A549 (cell line): ENCODE data around the gene COMMD7. TPM values are rescaled to one million over a fixed set of nuclear protein-coding genes. Genes with fewer than 3 reads are reported as not detected.

ENCODE experiments used
- ATAC-seq, 2 experiments: fragments of 200-7000 bp in 1 of 2; fragments of >200 bp in 1 of 2; cut with Nextera tagmentation in 1 of 2; cut with Tn5 transposase in 1 of 2; 3 replicates each; pipeline versions ENCODE4 v1.8.0 to v1.9.1; 2018 to 2020; ENCODE audit warnings: mild to moderate bottlenecking in 1 of 2, moderate library complexity in 1 of 2
- CTCF ChIA-PET: fragments of 300-600 bp; sonication (Branson Sonifier 250); formaldehyde crosslinking; extraction: SDS; loops from one replicate; lab custom pipeline; 2021; ENCODE audit warnings: antibody characterized with exemption, inconsistent platforms; lab: Yijun Ruan, JAX
- POLR2A ChIA-PET: fragments of 350-600 bp; formaldehyde crosslinking; extraction: SDS; loops from one replicate; lab custom pipeline; 2021; ENCODE audit warnings: antibody characterized with exemption, inconsistent platforms; lab: Yijun Ruan, JAX
- DNase-seq, 2 experiments: peaks; one replicate each; pipeline versions ENCODE4 v3.0.0 to v3.0.0-alpha.2; 2011 to 2016; ENCODE audit warnings: low read depth in 1 of 2, low spot score in 1 of 2
- FAIRE-seq: peaks from 2 replicates; lab custom pipeline; 2011; peaks lifted over from hg19 to GRCh38; lab: Jason Lieb, UNC
- H3K27ac ChIP-seq, 2 experiments: fragments of >200 bp; sonication (Bioruptor Twin); formaldehyde crosslinking; 3 replicates each; pipeline ENCODE4 v1.5.1; 2016 to 2017
- H3K4me1 ChIP-seq: fragments of >200 bp; sonication (Bioruptor Twin); formaldehyde crosslinking; 3 replicates; pipeline ENCODE4 v1.6.1; 2016
- H3K4me2 ChIP-seq: fragments of >200 bp; sonication (Bioruptor Twin); formaldehyde crosslinking; 3 replicates; pipeline ENCODE4 v1.6.1; 2016
- H3K4me3 ChIP-seq: fragments of >200 bp; sonication (Bioruptor Twin); formaldehyde crosslinking; 3 replicates; pipeline ENCODE4 v1.5.1; 2016
- H3K9me3 ChIP-seq: fragments of >200 bp; sonication (Bioruptor Twin); formaldehyde crosslinking; 3 replicates; pipeline ENCODE4 v1.6.1; 2016
- BCL3 ChIP-seq: fragments of >200 bp; sonication (Bioruptor Twin); formaldehyde crosslinking; IDR thresholded peaks from 3 replicates; pipeline ENCODE4 v1.6.1; 2016
- BHLHE40 ChIP-seq: IDR thresholded peaks from 2 replicates; pipeline ENCODE4 v1.6.1; 2012; ENCODE audit warnings: low read depth, low read length, inconsistent platforms
- CBX2 ChIP-seq: fragments of 200-600 bp; sonication (generic); IDR thresholded peaks from 2 replicates; pipeline ENCODE4 v1.6.1; 2016; ENCODE audit warnings: low read depth, mild to moderate bottlenecking, borderline replicate concordance
- CEBPB ChIP-seq, 2 experiments: fragments of >200 bp in 1 of 2; sonication (Bioruptor Twin) in 1 of 2; formaldehyde crosslinking in 1 of 2; IDR thresholded peaks; 2 replicates each; pipeline ENCODE4 v1.6.1; 2012 to 2016
- CHD4 ChIP-seq: fragments of 200-600 bp; sonication (generic); IDR thresholded peaks from 2 replicates; pipeline ENCODE4 v1.6.1; 2016; ENCODE audit warnings: antibody characterized with exemption, mild to moderate bottlenecking, borderline replicate concordance
- E2F6 ChIP-seq: IDR thresholded peaks from 2 replicates; pipeline ENCODE4 v1.6.1; 2012; ENCODE audit warnings: low read depth, borderline replicate concordance
- EHMT2 ChIP-seq: fragments of 200-600 bp; sonication (generic); IDR thresholded peaks from 2 replicates; pipeline ENCODE4 v1.6.1; 2016; ENCODE audit warnings: antibody characterized with exemption, low read depth, mild to moderate bottlenecking, moderate library complexity
- FOSL2 ChIP-seq, 2 experiments: fragments of 450-650 bp in 1 of 2; fragments of >200 bp in 1 of 2; sonication (Bioruptor Twin) in 1 of 2; formaldehyde crosslinking; IDR thresholded peaks; 2 replicates each; pipeline versions ENCODE4 v1.5.0 to v1.6.1; 2016 to 2020; ENCODE audit warnings: mild to moderate bottlenecking in 1 of 2, moderate library complexity in 1 of 2
- FOXS1 ChIP-seq: fragments of 250-450 bp; sonication (Bioruptor Pico); IDR thresholded peaks from 2 replicates; pipeline ENCODE4 v1.5.0; 2020; ENCODE audit warnings: mild to moderate bottlenecking, moderate library complexity
- HDAC2 ChIP-seq: fragments of 200-600 bp; sonication (generic); IDR thresholded peaks from 2 replicates; pipeline ENCODE4 v1.6.1; 2016
- HEYL ChIP-seq: fragments of 250-450 bp; sonication (Bioruptor Pico); IDR thresholded peaks from 2 replicates; pipeline ENCODE4 v1.8.0; 2021; ENCODE audit warnings: mild to moderate bottlenecking, moderate library complexity
- HOXA7 ChIP-seq: fragments of 250-450 bp; sonication (Bioruptor Pico); IDR thresholded peaks from 2 replicates; pipeline ENCODE4 v1.5.0; 2020; ENCODE audit warnings: mild to moderate bottlenecking, moderate library complexity
- HOXB5 ChIP-seq: fragments of 250-450 bp; sonication (Bioruptor Pico); IDR thresholded peaks from 2 replicates; pipeline ENCODE4 v1.5.0; 2020; ENCODE audit warnings: mild to moderate bottlenecking, moderate library complexity
- JUN ChIP-seq, 2 experiments: fragments of >200 bp; sonication (Bioruptor Twin); formaldehyde crosslinking; IDR thresholded peaks; 2 replicates in 1 of 2; 3 replicates in 1 of 2; pipeline ENCODE4 v1.6.1; 2016 to 2017
- JUNB ChIP-seq: fragments of >200 bp; sonication (Bioruptor Twin); formaldehyde crosslinking; IDR thresholded peaks from 2 replicates; pipeline ENCODE4 v1.6.1; 2016
- KDM1A ChIP-seq: fragments of 200-600 bp; sonication (generic); IDR thresholded peaks from 2 replicates; pipeline ENCODE4 v1.6.1; 2016; ENCODE audit warnings: low read depth, mild to moderate bottlenecking
- MAX ChIP-seq: IDR thresholded peaks from 2 replicates; pipeline ENCODE4 v1.6.1; 2012
- PBX3 ChIP-seq: IDR thresholded peaks from 2 replicates; pipeline ENCODE4 v1.6.1; 2012
- PHF8 ChIP-seq: fragments of 200-600 bp; sonication (generic); IDR thresholded peaks from 2 replicates; pipeline ENCODE4 v1.6.1; 2016; ENCODE audit warnings: low read depth, mild to moderate bottlenecking, antibody characterized with exemption, moderate library complexity, borderline replicate concordance
- RAD21 ChIP-seq, 2 experiments: fragments of >200 bp in 1 of 2; sonication (Bioruptor Twin) in 1 of 2; formaldehyde crosslinking in 1 of 2; IDR thresholded peaks in 1 of 2; conservative IDR thresholded peaks in 1 of 2; 2 replicates in 1 of 2; 3 replicates in 1 of 2; pipeline ENCODE4 v1.6.1; 2012 to 2018; ENCODE audit warnings: inconsistent platforms in 1 of 2
- RARB ChIP-seq: fragments of 250-450 bp; sonication (Bioruptor Pico); IDR thresholded peaks from 2 replicates; pipeline ENCODE4 v1.8.0; 2021; ENCODE audit warnings: mild to moderate bottlenecking, moderate library complexity
- RNF2 ChIP-seq: fragments of 200-600 bp; sonication (generic); IDR thresholded peaks from 2 replicates; pipeline ENCODE4 v1.6.1; 2016; ENCODE audit warnings: low read depth, mild to moderate bottlenecking, antibody characterized with exemption, moderate library complexity, borderline replicate concordance
- ZFP36 ChIP-seq: fragments of 450-650 bp; IDR thresholded peaks from 2 replicates; pipeline ENCODE4 v1.6.1; 2014; ENCODE audit warnings: borderline replicate concordance; ENCODE audit not compliant: partially characterized antibody
- WGBS: methylation state at CpG from one replicate; pipeline ENCODE4 v1.1.6; 2017; ENCODE audit errors: missing lambda C conversion rate; 5-methylcytosine and 5-hydroxymethylcytosine counted together
- polyA plus RNA-seq, 4 experiments: library from polyadenylated mRNA; depleted of rRNA in 3 of 4; stranded (reverse); fragments of >200 nt; fragmentation: RNase III in 1 of 4; extraction: RNeasy Plus Mini Kit Qiagen cat#74134 plus additional on column Dnase treatment in 1 of 4; gene quantifications; 2 replicates in 3 of 4; 3 replicates in 1 of 4; pipeline ENCODE4 v1.2.3, GENCODE V29; 2011 to 2017

Gene COMMD7
- polyA plus RNA-seq, 2 of the 4 experiments (the other 2 are of a cell fraction) = 55.7 to 74.1 TPM

- Histone ChIP-seq H3K4me2 (peak overlapping the region; percentile 94), H3K4me3 (peak overlapping the region; percentile 64), H3K4me1 (peaks cover 47% of the 10 kb centered on the region), H3K9me3 (no peaks in the 10 kb centered on the region), H3K27ac (peak overlapping the region; percentile 88 to 97)
- FAIRE-seq = no peak
- WGBS = 32% methylated on average over 21 of the region's 25 CpGs
- ChIA-PET CTCF (interaction anchor here (0.6 to 3.0 kb wide), 10 partner anchors 11 to 221 kb away, joined by 3 to 21 read pairs (median 4); partner anchors contain the start of genes C20orf203 and DNMT3B), POLR2A (interaction anchor here (0.5 to 1.6 kb wide), 7 partner anchors 11 to 74 kb away, joined by 3 to 8 read pairs (median 4); partner anchors contain the start of gene DNMT3B)
- no peak for DNase-seq
- TF ChIP-seq CHD4 (no peak), PHF8 (no peak), BHLHE40 (no peak), HOXA7 (no peak), MAX (no peak), HEYL (CRISPR knock-in tag) (no peak), RAD21 (conservative IDR thresholded peaks at IDR 0.05 in 1 of 2, IDR thresholded peaks at IDR 0.05 in 1 of 2) (no peak), FOSL2 (IDR thresholded peaks at IDR 0.05) (no peak), FOSL2 (CRISPR knock-in tag; IDR thresholded peaks at IDR 0.05) (no peak), CBX2 (no peak), ZFP36 (no peak), KDM1A (no peak), HDAC2 (no peak), BCL3 (no peak), FOXS1 (no peak), PBX3 (no peak), JUN (IDR thresholded peaks at IDR 0.05) (no peak)
- peak; percentile 22 to 31; a peak in 5 of 6 replicates for ATAC-seq
Measured at GRCh38 chr20:32742322-32743236, 688 bp downstream of the COMMD7 start.

GRCh38 chr20:32741151-32741550 is 2.1 kb downstream of the COMMD7 start:
- DNase-seq = no peak
- ChIA-PET POLR2A (no interaction called here), CTCF (interaction anchor here (1.3 to 2.7 kb wide), 3 partner anchors 37 to 219 kb away, joined by 3 to 12 read pairs (median 4); no protein-coding TSS in a partner anchor)
- WGBS = 79% methylated on average over 5 of the region's 5 CpGs
- no peak overlapping the region for H3K4me3 ChIP-seq
- FAIRE-seq = no peak
- TF ChIP-seq EHMT2 = no peak
- TF ChIP-seq PBX3 = no peak
- no peak for TF ChIP-seq JUNB
- no peak for TF ChIP-seq HOXB5 (CRISPR knock-in tag)
- no peak for TF ChIP-seq RNF2
- TF ChIP-seq E2F6 = no peak
- 0 out of 4 replicates have a peak, but pooled peaks of 1 of the 2 experiments have one; percentile 14 for TF ChIP-seq CEBPB (IDR thresholded peaks at IDR 0.05)
- TF ChIP-seq RARB (CRISPR knock-in tag) = no peak
- no peak overlapping the region for H3K4me2 ChIP-seq
- H3K27ac ChIP-seq = peak overlapping the region in 1 of 2 experiments; percentile 32; a peak in 1 of 6 replicates
- no peaks in the 10 kb centered on the region for H3K9me3 ChIP-seq
- ATAC-seq = no peak
- peaks cover 50% of the 10 kb centered on the region for H3K4me1 ChIP-seq
